BLaER1 treated with 17β-estradiol and CSF1 and Interleukin-3, amounts not matched to agents 10 nM and 100 nM (cell line): Measurements from ENCODE around the gene BCLAF3.

ENCODE experiments used
- H3K27ac ChIP-seq, 11 experiments: shearing (Covaris generic); formaldehyde crosslinking; 2 replicates each; pipeline ENCODE4 v1.8.1; 2022
- H3K27me3 ChIP-seq, 11 experiments: shearing (Covaris generic); formaldehyde crosslinking; 2 replicates each; pipeline ENCODE4 v1.8.1; 2022
- H3K36me3 ChIP-seq, 11 experiments: shearing (Covaris generic); formaldehyde crosslinking; 2 replicates each; pipeline ENCODE4 v1.8.1; 2022
- H3K4me1 ChIP-seq, 10 experiments: shearing (Covaris generic); formaldehyde crosslinking; 2 replicates each; pipeline ENCODE4 v1.8.1; 2022
- H3K4me2 ChIP-seq, 11 experiments: shearing (Covaris generic); formaldehyde crosslinking; 2 replicates each; pipeline ENCODE4 v1.8.1; 2022
- H3K4me3 ChIP-seq, 10 experiments: shearing (Covaris generic); formaldehyde crosslinking; 2 replicates each; pipeline ENCODE4 v1.8.1; 2022
- H3K9ac ChIP-seq, 11 experiments: shearing (Covaris generic); formaldehyde crosslinking; 2 replicates each; pipeline ENCODE4 v1.8.1; 2022
- H3K9me3 ChIP-seq, 11 experiments: shearing (Covaris generic); formaldehyde crosslinking; replicated peaks in 1 of 11; 2 replicates each; pipeline ENCODE4 v1.8.1; 2022
- H4K20me1 ChIP-seq, 11 experiments: shearing (Covaris generic); formaldehyde crosslinking; 2 replicates each; pipeline ENCODE4 v1.8.1; 2022
- Cebpa-rat ChIP-seq, 11 experiments: shearing (Covaris generic); IDR thresholded peaks; 2 replicates each; pipeline ENCODE4 v1.8.1; 2022

Gene BCLAF3

DNA sequence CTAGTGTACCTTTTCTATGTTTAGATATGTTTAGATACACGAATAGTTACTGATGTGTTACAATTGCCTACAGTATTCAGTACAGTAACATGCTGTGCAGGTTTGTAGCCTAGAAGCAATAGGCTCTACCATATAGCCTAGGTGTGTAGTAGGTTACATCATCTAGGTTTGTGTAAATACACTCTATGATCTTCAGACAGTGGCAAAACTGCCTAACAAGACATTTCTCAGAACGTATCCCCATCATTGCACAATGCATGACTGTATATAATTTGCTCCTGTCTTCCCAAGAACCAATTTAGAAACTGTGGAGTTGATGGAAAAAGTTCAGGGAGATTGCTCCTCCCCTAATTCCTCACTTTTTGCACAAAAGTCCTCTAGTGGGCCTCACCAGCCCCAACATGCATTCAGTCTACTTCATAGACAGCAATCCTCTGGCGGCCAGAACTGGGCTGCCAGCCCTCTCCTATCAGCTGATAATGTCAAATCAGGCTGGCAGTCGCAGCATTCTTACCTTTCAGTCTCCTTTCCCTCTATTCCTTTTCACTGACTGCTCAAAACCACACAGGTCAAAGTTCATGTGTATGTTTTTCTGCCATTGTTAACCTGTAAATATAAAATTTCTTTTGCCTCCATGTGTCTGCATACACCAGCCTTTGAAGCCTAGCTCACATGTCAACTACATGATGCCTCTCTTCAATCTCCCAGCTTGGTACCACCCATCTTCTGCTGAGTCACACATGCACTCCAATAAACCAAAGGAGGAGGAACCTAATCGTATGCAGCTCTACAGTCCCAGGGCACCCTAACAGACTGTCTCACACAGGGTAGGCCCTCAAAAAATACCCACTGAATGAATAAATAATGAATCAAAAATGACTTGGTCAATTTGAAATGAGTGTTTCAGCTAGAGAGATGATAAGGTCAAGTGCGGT is 32.0 kb downstream of the BCLAF3 start:
- Histone ChIP-seq H3K4me3 (no peak overlapping the region), H3K36me3 (peaks cover 0 to 25% (median 0%) of the 10 kb centered on the region in 11 experiments; a peak in 6 of 22 replicates), H3K9me3 (no peaks in the 10 kb centered on the region), H3K4me2 (no peak overlapping the region), H3K27me3 (no peaks in the 10 kb centered on the region), H3K9ac (no peak overlapping the region), H4K20me1 (no peaks in the 10 kb centered on the region; a peak in 1 of 22 replicates), H3K27ac (no peak overlapping the region), H3K4me1 (no peaks in the 10 kb centered on the region)
- no peak for TF ChIP-seq Cebpa-rat (IDR thresholded peaks at IDR 0.05)

DNA sequence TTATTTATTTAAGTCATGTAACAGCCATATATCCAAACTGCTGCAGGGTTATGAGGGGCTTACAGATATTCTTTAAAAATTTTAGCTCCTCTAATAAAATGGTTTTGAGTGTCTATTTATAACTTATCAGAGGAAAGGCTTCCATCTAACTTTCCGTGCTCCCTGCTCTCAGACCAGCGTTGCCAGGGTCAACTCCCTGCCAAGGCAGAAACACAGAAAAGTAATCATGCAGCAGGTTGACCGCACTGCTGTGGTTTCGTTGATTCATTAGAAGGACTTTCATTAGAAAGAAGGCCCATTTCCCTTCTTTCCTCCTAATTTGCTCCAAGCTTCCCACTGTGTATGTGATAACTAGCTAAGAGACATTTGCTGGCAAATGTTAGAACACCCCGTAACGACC is 33.9 kb downstream of the BCLAF3 start:
- Histone ChIP-seq H3K36me3 (peaks cover 0 to 26% (median 3%) of the 10 kb centered on the region in 11 experiments; a peak in 3 of 22 replicates), H4K20me1 (no peaks in the 10 kb centered on the region; a peak in 1 of 22 replicates), H3K9me3 (no peaks in the 10 kb centered on the region), H3K27me3 (no peaks in the 10 kb centered on the region), H3K4me3 (no peak overlapping the region), H3K9ac (no peak overlapping the region), H3K4me2 (no peak overlapping the region), H3K4me1 (no peaks in the 10 kb centered on the region), H3K27ac (no peak overlapping the region)
- no peak for TF ChIP-seq Cebpa-rat (IDR thresholded peaks at IDR 0.05)

DNA sequence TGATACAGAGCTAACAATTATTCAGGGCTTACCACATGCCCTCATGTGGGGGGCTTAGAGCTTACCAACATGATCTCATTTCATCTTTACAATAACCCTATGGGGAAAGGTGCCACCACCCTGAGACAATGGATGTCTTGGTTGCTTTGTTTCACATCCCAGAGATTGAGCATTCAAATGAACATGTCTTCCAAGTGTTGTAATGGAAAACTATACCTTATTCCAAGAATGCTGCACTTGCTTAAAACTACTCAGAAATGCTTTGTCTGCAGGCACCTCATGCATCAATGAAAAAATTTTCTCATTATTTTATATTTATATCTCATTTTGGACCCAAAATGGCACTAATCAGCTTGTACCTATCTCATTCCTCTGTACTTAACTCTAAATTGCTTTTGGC is 34.6 kb downstream of the BCLAF3 start:
- Histone ChIP-seq H3K27ac (no peak overlapping the region), H4K20me1 (no peaks in the 10 kb centered on the region; a peak in 1 of 22 replicates), H3K36me3 (peaks cover 0 to 28% (median 3%) of the 10 kb centered on the region in 11 experiments; a peak in 3 of 22 replicates), H3K9me3 (no peaks in the 10 kb centered on the region), H3K4me2 (no peak overlapping the region), H3K27me3 (no peaks in the 10 kb centered on the region), H3K4me1 (no peaks in the 10 kb centered on the region), H3K4me3 (no peak overlapping the region), H3K9ac (no peak overlapping the region)
- TF ChIP-seq Cebpa-rat (IDR thresholded peaks at IDR 0.05) = no peak

DNA sequence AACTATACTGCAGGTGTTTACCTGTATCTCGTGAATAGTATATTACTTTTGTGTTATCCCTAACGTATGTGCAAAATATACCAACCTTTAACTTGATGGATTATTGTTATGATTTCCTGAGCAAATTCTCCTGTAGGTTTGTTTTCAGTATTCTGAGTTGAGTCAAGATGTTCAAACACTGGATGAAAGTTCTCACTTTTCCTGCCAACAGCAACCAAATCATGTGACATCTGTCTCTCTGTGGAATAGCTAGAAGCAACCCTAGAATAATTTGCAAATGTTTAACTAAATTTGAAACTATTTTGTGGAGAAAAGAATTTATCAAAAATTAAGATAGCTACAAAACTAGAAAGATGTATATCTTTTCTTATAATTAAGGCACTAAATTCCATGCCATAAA is 35.6 kb downstream of the BCLAF3 start:
- Histone ChIP-seq H4K20me1 (no peaks in the 10 kb centered on the region; a peak in 1 of 22 replicates), H3K4me2 (no peak overlapping the region), H3K27ac (no peak overlapping the region), H3K4me1 (no peaks in the 10 kb centered on the region), H3K36me3 (peaks cover 0 to 36% (median 3%) of the 10 kb centered on the region in 11 experiments; a peak in 4 of 22 replicates), H3K9me3 (no peaks in the 10 kb centered on the region), H3K9ac (no peak overlapping the region), H3K27me3 (no peaks in the 10 kb centered on the region), H3K4me3 (no peak overlapping the region)
- no peak for TF ChIP-seq Cebpa-rat (IDR thresholded peaks at IDR 0.05)

DNA sequence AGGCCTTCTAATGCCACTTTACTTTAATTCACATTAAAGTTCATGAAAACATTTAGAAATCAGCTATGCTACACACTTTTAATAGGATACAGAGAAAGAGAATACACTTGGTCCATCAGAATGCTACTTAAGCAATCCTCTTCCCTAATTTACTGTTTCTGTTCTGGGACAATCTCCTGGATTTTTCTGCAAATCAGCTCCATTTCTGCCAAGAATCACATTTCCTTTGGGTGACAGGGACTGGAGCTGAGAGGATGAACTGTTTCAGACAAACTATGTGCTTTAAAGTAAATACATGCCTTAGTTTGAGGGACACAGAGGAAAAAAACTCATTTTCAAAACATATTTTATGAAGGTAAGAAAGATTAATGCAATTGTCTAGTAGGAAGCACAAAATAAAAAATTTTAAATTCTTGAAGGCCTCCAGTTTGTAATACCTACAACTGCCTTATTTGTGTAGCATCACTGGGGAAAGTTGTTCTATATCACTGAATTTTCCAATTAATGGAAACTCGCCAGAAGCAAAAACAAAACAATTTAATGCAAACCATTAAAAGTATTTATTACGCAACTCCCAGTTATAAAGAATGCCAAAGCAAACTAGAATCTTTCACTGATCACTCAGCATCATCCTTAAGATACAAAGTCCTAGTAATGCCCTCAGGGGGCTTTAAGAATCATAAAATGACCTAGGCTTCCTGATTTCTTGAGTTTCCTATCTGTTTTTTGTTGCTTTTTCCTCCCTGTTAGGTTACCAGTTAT is 36.3 kb downstream of the BCLAF3 start:
- no peaks in the 10 kb centered on the region for H3K4me1 ChIP-seq
- H3K27me3 ChIP-seq = no peaks in the 10 kb centered on the region
- H3K4me3 ChIP-seq = no peak overlapping the region
- H3K27ac ChIP-seq = no peak overlapping the region
- TF ChIP-seq Cebpa-rat (IDR thresholded peaks at IDR 0.05) = peak in 3 of 11 experiments; percentile 53 to 63 (median 61); a peak in 5 of 22 replicates
- H3K36me3 ChIP-seq = peaks cover 0 to 43% (median 3%) of the 10 kb centered on the region in 11 experiments; a peak in 4 of 22 replicates
- no peak overlapping the region for H3K4me2 ChIP-seq
- no peaks in the 10 kb centered on the region for H3K9me3 ChIP-seq
- H3K9ac ChIP-seq = no peak overlapping the region
- no peaks in the 10 kb centered on the region; a peak in 1 of 22 replicates for H4K20me1 ChIP-seq

DNA sequence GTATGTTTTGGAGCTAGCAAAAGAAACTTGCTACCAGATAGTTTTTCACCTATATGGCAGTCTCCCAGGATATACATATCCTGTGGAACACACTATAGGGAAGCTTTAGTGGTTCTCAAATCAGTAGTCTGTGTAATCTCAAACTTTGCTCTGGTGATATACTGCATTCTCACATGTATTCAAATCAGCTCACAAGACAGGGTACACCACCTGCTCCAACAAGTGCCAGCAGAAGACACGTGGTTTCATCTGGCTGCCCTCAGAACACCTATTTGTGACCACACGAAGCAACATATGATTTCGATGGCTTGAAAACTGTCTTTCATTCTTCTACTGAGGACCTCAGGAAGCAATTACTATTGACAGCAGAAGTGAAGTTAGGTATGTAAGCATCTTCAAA is 37.7 kb downstream of the BCLAF3 start:
- no peak overlapping the region for H3K4me3 ChIP-seq
- H4K20me1 ChIP-seq = no peaks in the 10 kb centered on the region
- no peaks in the 10 kb centered on the region for H3K4me1 ChIP-seq
- H3K9me3 ChIP-seq = no peaks in the 10 kb centered on the region
- no peak overlapping the region for H3K27ac ChIP-seq
- peaks cover 0 to 45% (median 11%) of the 10 kb centered on the region in 11 experiments; a peak in 11 of 22 replicates for H3K36me3 ChIP-seq
- H3K4me2 ChIP-seq = no peak overlapping the region
- no peak for TF ChIP-seq Cebpa-rat (IDR thresholded peaks at IDR 0.05)
- no peak overlapping the region for H3K9ac ChIP-seq
- no peaks in the 10 kb centered on the region for H3K27me3 ChIP-seq

DNA sequence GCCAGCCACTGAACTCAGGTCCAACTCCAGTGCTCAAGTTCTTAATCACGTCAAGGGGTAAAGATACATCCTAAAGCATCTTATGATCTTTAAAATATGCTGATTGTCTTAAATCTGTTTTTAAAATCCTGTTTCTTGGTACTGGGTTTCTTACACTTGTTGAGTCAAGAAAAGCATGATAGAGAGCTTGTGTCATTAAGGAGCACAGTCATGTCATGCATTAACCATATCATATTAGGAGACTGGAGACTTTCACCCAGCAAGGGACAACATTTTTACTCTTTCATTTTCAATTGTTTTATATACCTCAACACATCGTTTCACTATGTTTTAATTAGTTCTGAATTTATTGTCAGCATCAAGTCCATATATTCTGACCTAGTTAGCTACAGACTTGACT is 41.5 kb downstream of the BCLAF3 start:
- Histone ChIP-seq H3K36me3 (peaks cover 0 to 67% (median 21%) of the 10 kb centered on the region in 11 experiments; a peak in 14 of 22 replicates), H3K27me3 (no peaks in the 10 kb centered on the region), H4K20me1 (no peaks in the 10 kb centered on the region), H3K4me2 (no peak overlapping the region), H3K4me3 (no peak overlapping the region), H3K9me3 (peaks cover 6 to 11% (median 7%) of the 10 kb centered on the region in 11 experiments; a peak in 16 of 22 replicates), H3K9ac (no peak overlapping the region), H3K27ac (no peak overlapping the region), H3K4me1 (no peaks in the 10 kb centered on the region)
- no peak for TF ChIP-seq Cebpa-rat (IDR thresholded peaks at IDR 0.05)

DNA sequence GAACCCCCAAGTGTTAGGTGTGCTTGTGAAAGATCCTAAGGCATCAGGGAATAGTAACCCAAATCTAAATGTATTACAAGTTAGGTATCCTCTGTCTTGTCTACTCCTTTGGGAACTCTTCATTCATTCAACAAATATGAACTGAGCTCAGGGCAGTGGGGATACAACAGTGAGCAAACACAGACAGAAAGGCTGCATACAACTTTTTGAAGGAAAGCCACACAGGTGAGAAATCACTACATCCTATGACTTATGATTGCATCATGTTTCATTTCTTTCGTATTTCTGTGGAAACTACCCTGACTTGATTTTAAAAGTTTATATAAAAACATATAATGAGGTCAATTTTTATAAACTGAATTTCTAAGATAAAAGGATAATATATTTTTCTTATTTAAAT is 43.2 kb downstream of the BCLAF3 start:
- Histone ChIP-seq H3K4me1 (no peaks in the 10 kb centered on the region), H4K20me1 (no peaks in the 10 kb centered on the region), H3K27ac (no peak overlapping the region), H3K9ac (no peak overlapping the region), H3K27me3 (no peaks in the 10 kb centered on the region), H3K4me2 (no peak overlapping the region), H3K36me3 (peaks cover 0 to 53% (median 20%) of the 10 kb centered on the region in 11 experiments; a peak in 14 of 22 replicates), H3K4me3 (no peak overlapping the region), H3K9me3 (peaks cover 6 to 11% (median 7%) of the 10 kb centered on the region in 11 experiments; a peak in 16 of 22 replicates)
- TF ChIP-seq Cebpa-rat (IDR thresholded peaks at IDR 0.05) = no peak
